Trophoblast cell (in vitro differentiated cells and primary cell): ENCODE results near the gene DEPDC7.
A peak's percentile ranks its signal among the peaks of the same experiment; 100 is the strongest.

Source experiments
- DNase-seq, 2 donors: peaks; one replicate each; pipeline ENCODE4 v3.0.0-alpha.2; 2016
- H2AFZ ChIP-seq: 2 replicates; pipeline ENCODE4 v1.6.1; 2013; ENCODE audit warnings: low read length, moderate library complexity, mild to moderate bottlenecking; ENCODE audit not compliant: insufficient read depth, poor library complexity
- H2AK5ac ChIP-seq: 2 replicates; pipeline ENCODE4 v1.6.1; 2013; ENCODE audit warnings: mild to moderate bottlenecking, low read length
- H2BK120ac ChIP-seq: 2 replicates; pipeline ENCODE4 v1.6.1; 2013; ENCODE audit warnings: low read length, mild to moderate bottlenecking, moderate library complexity; ENCODE audit not compliant: insufficient read depth, poor library complexity
- H2BK12ac ChIP-seq: 2 replicates; pipeline ENCODE4 v1.6.1; 2013; ENCODE audit warnings: mild to moderate bottlenecking, low read length, moderate library complexity
- H2BK5ac ChIP-seq: 2 replicates; pipeline ENCODE4 v1.6.1; 2013; ENCODE audit warnings: low read length, low read depth, moderate library complexity, mild to moderate bottlenecking; ENCODE audit not compliant: poor library complexity
- H3K14ac ChIP-seq: 2 replicates; pipeline ENCODE4 v1.6.1; 2013; ENCODE audit warnings: mild to moderate bottlenecking, low read length
- H3K18ac ChIP-seq: 2 replicates; pipeline ENCODE4 v1.6.1; 2013; ENCODE audit warnings: mild to moderate bottlenecking, low read length
- H3K23ac ChIP-seq: 2 replicates; pipeline ENCODE4 v1.6.1; 2013; ENCODE audit warnings: low read length
- H3K27ac ChIP-seq: 2 replicates; pipeline ENCODE4 v1.5.1; 2013; ENCODE audit warnings: low read depth, mild to moderate bottlenecking, inconsistent platforms, low read length, moderate library complexity
- H3K27me3 ChIP-seq: 2 replicates; pipeline ENCODE4 v1.6.1; 2013; ENCODE audit warnings: inconsistent platforms, mild to moderate bottlenecking, low read length, moderate library complexity; ENCODE audit not compliant: insufficient read depth
- H3K36me3 ChIP-seq, 2 experiments: 1 replicate in 1 of 2; 2 replicates in 1 of 2; pipeline ENCODE4 v1.6.1; 2013; ENCODE audit warnings: low read length in 2 of 2, mild to moderate bottlenecking in 2 of 2, moderate library complexity in 1 of 2; ENCODE audit not compliant: insufficient read depth in 2 of 2, control insufficient read depth in 1 of 2
- H3K4ac ChIP-seq: 2 replicates; pipeline ENCODE4 v1.6.1; 2013; ENCODE audit warnings: low read depth, mild to moderate bottlenecking, low read length, moderate library complexity
- H3K4me1 ChIP-seq, 2 experiments: 1 replicate in 1 of 2; 2 replicates in 1 of 2; pipeline ENCODE4 v1.6.1; 2013; ENCODE audit warnings: low read length in 2 of 2, mild to moderate bottlenecking in 2 of 2, moderate library complexity in 1 of 2; ENCODE audit not compliant: insufficient read depth in 2 of 2, control insufficient read depth in 1 of 2
- H3K4me2 ChIP-seq: 2 replicates; pipeline ENCODE4 v1.6.1; 2013; ENCODE audit warnings: inconsistent platforms, mild to moderate bottlenecking, low read length, moderate library complexity
- H3K4me3 ChIP-seq: 2 replicates; pipeline ENCODE4 v1.5.1; 2013; ENCODE audit warnings: mild to moderate bottlenecking, low read depth, low read length, inconsistent platforms
- H3K79me1 ChIP-seq: one replicate; pipeline ENCODE4 v1.6.1; 2013; ENCODE audit warnings: low read length
- H3K79me2 ChIP-seq: 2 replicates; pipeline ENCODE4 v1.6.1; 2013; ENCODE audit warnings: low read length, mild to moderate bottlenecking; ENCODE audit not compliant: control insufficient read depth, insufficient read depth, poor library complexity
- H3K9ac ChIP-seq: 2 replicates; pipeline ENCODE4 v1.6.1; 2013; ENCODE audit warnings: mild to moderate bottlenecking, low read length
- H3K9me3 ChIP-seq: 2 replicates; pipeline ENCODE4 v1.6.1; 2013; ENCODE audit warnings: low read depth, mild to moderate bottlenecking, control low read depth, inconsistent platforms, low read length; ENCODE audit not compliant: insufficient read depth
- H4K12ac ChIP-seq: 2 replicates; pipeline ENCODE4 v1.6.1; 2013; ENCODE audit warnings: low read depth, mild to moderate bottlenecking, low read length, moderate library complexity
- H4K8ac ChIP-seq: 2 replicates; pipeline ENCODE4 v1.6.1; 2013; ENCODE audit warnings: low read depth, mild to moderate bottlenecking, low read length, moderate library complexity
- H4K91ac ChIP-seq: one replicate; pipeline ENCODE4 v1.6.1; 2013; ENCODE audit warnings: low read depth, mild to moderate bottlenecking, low read length, moderate library complexity
- WGBS: extraction: QIAGEN DNeasy Blood & Tissue Kit; methylation state at CpG from one replicate; pipeline ENCODE4 v1.1.7; 2013; ENCODE audit warnings: missing lambda C conversion rate; ENCODE audit not compliant: insufficient read length, insufficient coverage; ENCODE audit errors: extremely low coverage; 5-methylcytosine and 5-hydroxymethylcytosine counted together

Gene DEPDC7

DNA sequence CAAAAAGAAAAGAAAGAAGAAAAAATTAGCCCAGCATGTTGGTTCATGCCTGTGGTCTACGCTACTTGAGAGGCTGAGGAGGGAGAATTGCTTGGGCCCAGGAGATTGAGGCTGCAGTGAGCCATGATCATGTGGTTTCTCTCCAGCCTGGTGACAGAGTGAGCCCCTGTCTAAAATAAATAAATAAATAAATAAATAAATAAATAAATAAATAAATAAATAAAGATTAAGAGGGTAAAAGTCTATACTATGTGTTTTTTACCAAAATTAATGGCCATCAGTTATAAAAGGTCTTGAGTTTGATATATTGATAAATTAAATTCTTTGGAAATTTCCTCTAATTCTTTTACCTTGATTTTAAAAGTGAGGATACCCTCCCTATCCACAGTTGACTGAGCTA is 25.2 kb upstream of the DEPDC7 start:
- no peak overlapping the region for H3K9ac ChIP-seq
- H2BK120ac ChIP-seq = no peak overlapping the region
- no peak overlapping the region for H3K4ac ChIP-seq
- no peak overlapping the region for H3K14ac ChIP-seq
- no peaks in the 10 kb centered on the region for H3K9me3 ChIP-seq
- DNase-seq = no peak
- no peaks in the 10 kb centered on the region for H3K27me3 ChIP-seq
- no peaks in the 10 kb centered on the region for H3K79me2 ChIP-seq
- no peaks in the 10 kb centered on the region for H3K4me1 ChIP-seq
- H2BK12ac ChIP-seq = no peak overlapping the region
- no peak overlapping the region for H3K18ac ChIP-seq
- no peak overlapping the region for H2AFZ ChIP-seq
- H2AK5ac ChIP-seq = no peak overlapping the region
- H3K23ac ChIP-seq = no peak overlapping the region
- no peak overlapping the region for H4K8ac ChIP-seq
- no peak overlapping the region for H4K12ac ChIP-seq
- H3K79me1 ChIP-seq = no peaks in the 10 kb centered on the region
- H2BK5ac ChIP-seq = no peak overlapping the region
- no peak overlapping the region for H3K4me3 ChIP-seq
- H4K91ac ChIP-seq = no peak overlapping the region
- no peak overlapping the region for H3K27ac ChIP-seq
- no peak overlapping the region for H3K4me2 ChIP-seq
- H3K36me3 ChIP-seq = no peaks in the 10 kb centered on the region
- no CpG with 5 or more reads among the region's 1 CpG for WGBS

DNA sequence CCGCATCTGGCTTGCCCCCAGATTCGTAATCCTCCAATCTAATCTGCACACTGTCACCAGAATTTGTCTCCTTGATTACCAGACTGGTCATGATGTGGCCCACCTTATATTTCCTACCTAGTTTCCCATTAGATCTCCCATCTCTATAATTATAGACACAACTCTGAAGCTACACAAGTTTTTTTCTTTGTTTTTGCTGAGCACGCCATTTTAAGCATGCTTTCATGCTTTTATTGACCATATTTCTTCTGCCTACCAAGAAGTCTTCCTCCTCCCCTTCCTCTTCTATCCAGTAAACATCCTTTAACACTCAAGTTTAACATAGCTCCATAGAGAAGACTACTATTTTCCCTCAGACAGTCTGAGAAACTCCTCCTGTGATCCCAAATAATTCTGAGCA is 24.3 kb upstream of the DEPDC7 start:
- Histone ChIP-seq H3K27me3 (no peaks in the 10 kb centered on the region), H3K9ac (no peak overlapping the region), H3K18ac (no peak overlapping the region), H3K4ac (no peak overlapping the region), H4K8ac (no peak overlapping the region), H4K91ac (no peak overlapping the region), H3K4me3 (no peak overlapping the region), H3K79me2 (no peaks in the 10 kb centered on the region), H3K14ac (no peak overlapping the region), H4K12ac (no peak overlapping the region), H2BK5ac (no peak overlapping the region), H2AFZ (no peak overlapping the region), H3K9me3 (no peaks in the 10 kb centered on the region), H2AK5ac (no peak overlapping the region), H3K36me3 (no peaks in the 10 kb centered on the region), H3K4me1 (no peaks in the 10 kb centered on the region), H2BK120ac (no peak overlapping the region), H3K27ac (no peak overlapping the region), H2BK12ac (no peak overlapping the region), H3K79me1 (no peaks in the 10 kb centered on the region), H3K4me2 (no peak overlapping the region), H3K23ac (no peak overlapping the region)
- no peak for DNase-seq
- no CpG with 5 or more reads among the region's 3 CpGs for WGBS

DNA sequence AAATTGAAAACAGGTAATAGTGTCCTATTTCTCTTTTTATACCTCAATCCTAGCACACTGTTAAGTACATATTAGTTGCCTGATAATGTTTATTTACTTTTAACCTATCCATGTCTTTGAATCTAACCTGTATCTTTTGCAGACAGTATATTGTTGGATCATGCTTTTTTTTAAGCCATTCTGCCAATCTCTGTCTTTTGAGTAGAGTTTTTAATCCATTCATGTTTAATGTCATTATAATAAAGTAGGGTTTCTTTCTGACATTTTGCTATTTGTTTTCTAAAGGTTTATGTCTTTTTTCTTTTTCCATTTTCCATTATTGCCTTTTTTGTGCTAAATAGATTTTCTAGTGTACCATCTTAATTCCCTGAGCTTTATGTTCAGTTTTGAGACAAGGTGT is 23.8 kb upstream of the DEPDC7 start:
- H2BK12ac ChIP-seq = no peak overlapping the region
- H3K27me3 ChIP-seq = no peaks in the 10 kb centered on the region
- H3K23ac ChIP-seq = no peak overlapping the region
- no peak overlapping the region for H3K4me3 ChIP-seq
- no peaks in the 10 kb centered on the region for H3K4me1 ChIP-seq
- H3K79me2 ChIP-seq = no peaks in the 10 kb centered on the region
- no peak overlapping the region for H4K12ac ChIP-seq
- H3K79me1 ChIP-seq = no peaks in the 10 kb centered on the region
- no peak overlapping the region for H3K9ac ChIP-seq
- no peak for DNase-seq
- H3K4ac ChIP-seq = no peak overlapping the region
- H2AFZ ChIP-seq = no peak overlapping the region
- no peaks in the 10 kb centered on the region for H3K36me3 ChIP-seq
- H3K14ac ChIP-seq = no peak overlapping the region
- H2AK5ac ChIP-seq = no peak overlapping the region
- no peaks in the 10 kb centered on the region for H3K9me3 ChIP-seq
- H4K91ac ChIP-seq = no peak overlapping the region
- no peak overlapping the region for H4K8ac ChIP-seq
- H3K27ac ChIP-seq = no peak overlapping the region
- no peak overlapping the region for H2BK120ac ChIP-seq
- H3K18ac ChIP-seq = no peak overlapping the region
- no peak overlapping the region for H3K4me2 ChIP-seq
- no peak overlapping the region for H2BK5ac ChIP-seq

DNA sequence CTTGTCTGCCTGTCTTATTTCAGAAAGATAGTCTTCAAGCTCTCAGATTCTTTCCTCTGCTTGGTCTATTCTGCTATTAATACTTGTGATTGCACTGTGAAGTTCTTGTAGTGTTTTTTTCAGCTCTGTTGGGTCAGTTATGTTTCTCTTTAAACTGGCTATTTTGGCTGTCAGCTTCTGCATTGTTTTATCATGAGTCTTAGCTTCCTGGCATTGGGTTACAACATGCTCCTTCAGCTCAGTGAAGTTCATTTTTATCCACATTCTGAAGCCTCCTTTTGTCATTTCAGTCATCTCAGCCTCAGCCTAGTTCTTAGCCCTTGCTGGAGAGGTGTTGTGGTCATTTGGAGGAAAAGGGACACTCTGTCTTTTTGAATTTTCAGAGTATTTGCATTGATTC is 15.5 kb upstream of the DEPDC7 start:
- Histone ChIP-seq H3K4me3 (no peak overlapping the region), H2AK5ac (no peak overlapping the region), H2BK5ac (no peak overlapping the region), H3K4me1 (peaks cover 10 to 12% of the 10 kb centered on the region in 2 experiments), H3K79me1 (peaks cover 6% of the 10 kb centered on the region), H3K9me3 (peaks cover 3% of the 10 kb centered on the region), H3K79me2 (no peaks in the 10 kb centered on the region), H3K4ac (no peak overlapping the region), H2BK12ac (no peak overlapping the region), H3K36me3 (no peaks in the 10 kb centered on the region), H3K4me2 (peak overlapping the region; percentile 4), H3K23ac (no peak overlapping the region), H4K12ac (no peak overlapping the region), H2AFZ (no peak overlapping the region), H3K27ac (peak overlapping the region; percentile 42), H4K8ac (no peak overlapping the region), H3K9ac (no peak overlapping the region), H3K14ac (no peak overlapping the region), H4K91ac (no peak overlapping the region), H3K18ac (no peak overlapping the region), H3K27me3 (no peaks in the 10 kb centered on the region), H2BK120ac (no peak overlapping the region)
- peak; percentile 48 to 86 for DNase-seq

DNA sequence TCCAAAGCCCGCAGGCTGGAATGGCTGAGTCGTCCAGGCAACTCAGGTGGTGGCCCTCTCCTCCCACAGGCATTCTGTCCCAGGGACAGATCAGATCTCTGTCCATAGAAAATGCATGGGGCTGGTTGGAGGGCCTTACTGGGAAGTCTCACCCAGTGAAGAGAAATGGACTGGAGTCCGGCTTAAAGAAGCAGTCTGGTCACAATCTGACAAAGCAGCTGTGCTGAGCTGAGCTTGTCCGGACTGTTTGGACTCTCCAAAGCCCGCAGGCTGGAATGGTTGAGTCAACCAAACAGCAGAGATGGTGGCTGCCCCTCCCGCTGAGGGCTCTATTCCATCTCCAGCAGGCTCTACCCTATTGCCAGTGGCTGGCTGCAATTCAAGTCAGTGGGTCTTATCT is 14.4 kb upstream of the DEPDC7 start:
- Histone ChIP-seq H2AFZ (no peak overlapping the region), H3K27ac (no peak overlapping the region), H3K18ac (peak overlapping the region; percentile 67), H4K12ac (no peak overlapping the region), H4K91ac (peak overlapping the region; percentile 19), H3K79me2 (no peaks in the 10 kb centered on the region), H2BK5ac (no peak overlapping the region), H2BK120ac (no peak overlapping the region), H3K4ac (no peak overlapping the region), H3K9ac (no peak overlapping the region), H3K9me3 (peaks cover 3% of the 10 kb centered on the region), H2AK5ac (peak overlapping the region; percentile 24), H3K27me3 (no peaks in the 10 kb centered on the region), H3K4me1 (peaks cover 10 to 13% of the 10 kb centered on the region in 2 experiments), H3K36me3 (no peaks in the 10 kb centered on the region), H3K14ac (peak overlapping the region; percentile 16), H4K8ac (no peak overlapping the region), H3K23ac (no peak overlapping the region), H2BK12ac (peak overlapping the region; percentile 67), H3K79me1 (peaks cover 6% of the 10 kb centered on the region), H3K4me2 (no peak overlapping the region), H3K4me3 (no peak overlapping the region)
- no CpG with 5 or more reads among the region's 6 CpGs for WGBS
- DNase-seq = peak; percentile 95 to 98
